DND-41 (cell line): Measurements from ENCODE around the gene MVK.

ENCODE experiments used
- CTCF ChIP-seq: IDR thresholded peaks from 2 replicates; pipeline ENCODE4 v1.5.1; 2012; ENCODE audit warnings: borderline replicate concordance, low read length, moderate library complexity, mild to moderate bottlenecking; ENCODE audit not compliant: poor library complexity, severe bottlenecking; ENCODE audit errors: extremely low read depth
- EZH2 ChIP-seq: IDR thresholded peaks from 3 replicates; pipeline ENCODE4 v1.6.1; 2012; ENCODE audit warnings: borderline replicate concordance, low read depth, mild to moderate bottlenecking, moderate library complexity, low read length, inconsistent platforms; ENCODE audit not compliant: severe bottlenecking

- TF ChIP-seq CTCF (no peak), EZH2 (no peak)
Observed at GRCh38 chr12:109617491-109617890, 43.9 kb downstream of the MVK start.
